HG02973 (cell line): ENCODE measurements around the gene FNDC3B.

ENCODE experiments used
- ATAC-seq: cut with Tn5 transposase; IDR thresholded peaks from one replicate; pipeline ENCODE4 v1.9.1; 2021; ENCODE audit warnings: moderate library complexity; ENCODE audit not compliant: unreplicated experiment

FNDC3B gene

DNA sequence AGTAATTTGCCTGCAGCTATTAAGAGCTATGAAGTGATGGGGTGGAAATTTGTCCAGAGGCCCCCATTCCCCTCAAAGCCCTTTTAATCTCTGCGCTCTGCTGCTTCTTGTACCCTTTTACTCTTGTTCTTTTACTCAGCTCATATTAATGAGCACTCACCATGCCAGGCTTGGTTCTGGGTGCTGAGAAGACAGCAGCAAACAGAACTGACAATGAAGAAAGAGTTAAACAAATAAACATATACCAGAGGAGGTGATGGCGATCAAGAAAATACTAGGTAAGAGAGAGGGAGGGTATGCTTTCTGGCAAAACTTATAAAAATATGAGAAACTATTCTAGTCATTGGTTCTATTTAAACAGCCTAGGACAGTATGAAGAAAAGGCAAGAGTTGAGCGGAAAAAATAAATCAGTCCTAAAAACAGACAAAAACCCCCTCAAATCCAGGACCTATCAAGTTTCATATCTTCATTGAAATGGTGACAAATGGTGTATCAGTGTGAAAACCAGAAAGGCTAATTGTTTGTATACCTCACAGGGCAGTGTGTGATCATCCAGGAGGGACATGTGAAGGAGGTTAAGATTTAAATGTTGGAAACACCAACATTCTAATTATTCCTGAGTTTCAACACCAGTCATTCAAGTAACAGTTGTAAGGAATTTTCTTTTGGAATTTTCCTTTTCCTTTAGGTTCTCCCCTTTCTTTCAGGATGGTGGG lies 144.9 kb downstream of the FNDC3B start:
- no peak for ATAC-seq

DNA sequence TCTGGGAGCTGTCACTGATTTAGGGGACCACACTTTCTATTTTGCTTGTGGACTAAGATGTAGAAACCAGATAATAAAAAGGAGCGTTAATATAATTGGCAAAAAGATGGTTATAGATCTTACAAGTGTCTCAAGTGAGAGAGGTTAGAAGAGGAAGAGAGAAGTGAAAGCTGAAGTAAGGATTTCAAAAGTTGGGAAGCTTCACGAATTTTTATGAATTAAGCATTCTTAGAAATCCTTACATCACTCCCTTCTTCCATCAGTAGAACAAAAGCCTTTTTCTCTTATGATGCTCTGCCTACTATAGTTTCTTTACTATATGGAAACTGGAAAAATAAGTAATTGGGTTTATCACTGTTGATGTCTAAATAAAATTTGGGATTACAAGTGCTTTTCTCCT lies 146.5 kb downstream of the FNDC3B start:
- ATAC-seq: no peak

DNA sequence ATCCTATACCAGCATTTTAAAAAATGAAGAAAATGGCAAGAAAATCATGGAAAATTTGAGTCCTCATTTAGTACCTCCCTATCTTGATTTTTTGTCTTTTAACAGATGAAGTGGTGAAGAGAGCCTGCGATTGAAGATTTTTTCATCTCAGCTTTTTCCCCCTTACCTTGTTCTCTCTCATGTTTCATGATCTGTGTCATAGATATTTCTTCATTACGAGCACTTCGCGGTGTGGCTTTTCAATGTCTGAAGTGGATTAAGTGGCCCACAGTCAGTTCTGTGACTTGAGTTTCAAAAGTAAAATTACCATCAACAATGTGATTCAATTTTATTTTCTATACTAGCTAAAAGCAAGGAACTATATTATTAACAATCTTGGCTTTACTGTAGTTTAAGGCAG lies 147.2 kb downstream of the FNDC3B start:
- no peak for ATAC-seq

DNA sequence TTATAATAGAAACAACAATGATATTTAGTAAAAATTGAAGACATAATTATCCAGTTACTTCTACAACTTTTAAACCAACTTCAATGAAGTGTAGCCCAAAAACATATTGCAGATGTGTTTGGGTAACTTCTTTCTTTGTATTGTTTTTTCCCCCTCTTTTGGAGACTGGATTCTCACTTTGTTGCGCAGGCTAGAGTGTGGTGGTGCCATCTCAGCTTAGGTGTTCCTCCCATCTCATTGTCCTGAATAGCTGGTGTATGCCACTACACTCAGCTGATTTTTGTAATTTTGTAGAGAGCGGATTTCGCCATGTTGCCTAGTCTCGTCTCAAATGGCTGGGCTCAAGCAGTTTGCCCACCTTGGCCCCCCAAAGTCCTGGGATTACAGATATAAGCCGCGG lies 148.1 kb downstream of the FNDC3B start:
- no peak for ATAC-seq

GRCh38 chr3:172188511-172188910 lies 149.1 kb downstream of the FNDC3B start:
- no peak for ATAC-seq

- no peak for ATAC-seq
Measured at GRCh38 chr3:172189213-172189612, 149.8 kb downstream of the FNDC3B start.

- no peak for ATAC-seq
Measured at GRCh38 chr3:172189987-172190603, 150.7 kb downstream of the FNDC3B start.

- ATAC-seq: no peak
Measured at GRCh38 chr3:172190980-172191379, 151.6 kb downstream of the FNDC3B start.

GRCh38 chr3:172191629-172192028 lies 152.3 kb downstream of the FNDC3B start:
- no peak for ATAC-seq

DNA sequence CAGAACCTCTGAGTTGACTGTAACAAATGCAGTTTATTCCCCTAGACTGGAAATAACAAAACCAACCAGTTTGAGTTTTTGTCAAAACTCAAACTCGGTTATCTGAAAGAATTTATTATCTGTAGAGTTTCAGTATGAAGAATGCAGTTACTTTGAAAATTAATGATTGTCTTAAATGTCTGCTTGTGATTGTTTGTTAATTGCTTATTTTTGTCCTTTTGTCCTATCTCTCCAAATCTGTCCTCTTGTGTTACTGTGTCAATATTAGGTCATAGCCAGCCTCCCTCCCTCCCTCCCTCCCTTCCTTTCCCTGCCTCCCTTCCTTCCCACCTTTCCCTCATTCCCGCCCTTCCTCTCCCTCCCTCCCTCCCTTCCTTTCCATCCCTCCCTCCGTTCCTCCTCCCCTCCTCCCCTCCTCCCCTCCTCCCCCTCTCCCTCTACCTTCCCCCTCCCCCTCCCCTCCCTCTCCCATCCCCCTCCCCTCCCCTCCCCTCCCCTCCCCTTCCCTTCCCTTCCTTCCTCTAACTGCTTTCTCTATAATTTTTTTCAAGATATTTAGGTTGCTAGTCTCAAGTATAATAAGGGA lies 153.5 kb downstream of the FNDC3B start:
- no peak for ATAC-seq

- ATAC-seq: no peak
Measured at GRCh38 chr3:172193436-172193835, 154.1 kb downstream of the FNDC3B start.

DNA sequence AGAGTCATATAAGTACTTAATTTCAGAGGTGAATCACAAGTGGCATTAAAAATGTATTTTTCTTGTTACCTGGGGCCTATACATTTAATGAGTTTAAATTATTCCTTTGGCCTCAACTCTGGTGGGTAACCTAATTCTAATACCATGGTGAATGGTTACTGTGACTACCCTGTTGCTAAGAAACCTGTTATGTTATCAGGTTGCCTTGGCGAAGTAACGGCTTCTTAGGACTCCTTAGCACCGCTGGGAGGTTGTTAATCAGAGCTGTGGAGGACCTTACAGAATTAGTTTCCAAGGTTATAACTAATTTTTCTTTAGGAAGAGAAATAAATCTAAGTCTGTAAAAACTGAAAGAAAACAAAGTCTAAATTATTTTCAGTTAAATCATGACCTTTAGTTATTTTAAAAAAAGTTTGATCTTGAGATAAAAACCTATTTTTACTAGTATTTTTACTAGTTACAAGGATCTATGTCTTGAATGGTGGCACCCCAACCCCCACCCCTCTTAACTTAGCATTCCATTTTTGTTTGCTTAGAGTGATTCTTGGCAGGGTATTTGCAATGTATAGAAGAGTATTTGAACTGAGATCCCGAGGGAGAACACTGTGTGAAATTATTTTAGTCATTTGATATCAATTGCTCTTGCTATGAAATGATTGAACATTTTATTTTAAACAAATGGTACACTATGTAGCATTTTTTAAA lies 155.5 kb downstream of the FNDC3B start:
- no peak for ATAC-seq

GRCh38 chr3:172195407-172195754 lies 156.0 kb downstream of the FNDC3B start:
- ATAC-seq: no peak

- ATAC-seq: no peak
Measured at GRCh38 chr3:172197344-172197743, 158.0 kb downstream of the FNDC3B start.

DNA sequence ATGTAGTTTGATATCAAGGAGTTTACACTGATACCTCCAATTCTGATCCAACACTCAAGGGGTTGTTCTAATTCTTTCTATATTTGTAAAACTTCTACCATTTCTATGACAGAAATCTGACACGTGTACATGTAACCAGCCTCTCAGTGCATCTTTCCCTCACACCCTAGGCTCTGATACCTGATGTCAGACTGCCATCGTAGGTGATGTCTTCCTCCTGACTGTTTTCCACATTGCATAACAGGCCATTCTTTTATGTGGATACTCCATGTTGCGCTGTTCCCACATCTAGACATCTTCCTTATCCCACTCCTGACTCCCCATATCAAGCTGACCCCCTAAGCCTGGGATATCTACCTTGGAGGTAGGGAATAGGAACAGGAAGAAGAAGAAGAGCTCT lies 159.1 kb downstream of the FNDC3B start:
- no peak for ATAC-seq

- no peak for ATAC-seq
Measured at GRCh38 chr3:172199850-172200369, 160.5 kb downstream of the FNDC3B start.

DNA sequence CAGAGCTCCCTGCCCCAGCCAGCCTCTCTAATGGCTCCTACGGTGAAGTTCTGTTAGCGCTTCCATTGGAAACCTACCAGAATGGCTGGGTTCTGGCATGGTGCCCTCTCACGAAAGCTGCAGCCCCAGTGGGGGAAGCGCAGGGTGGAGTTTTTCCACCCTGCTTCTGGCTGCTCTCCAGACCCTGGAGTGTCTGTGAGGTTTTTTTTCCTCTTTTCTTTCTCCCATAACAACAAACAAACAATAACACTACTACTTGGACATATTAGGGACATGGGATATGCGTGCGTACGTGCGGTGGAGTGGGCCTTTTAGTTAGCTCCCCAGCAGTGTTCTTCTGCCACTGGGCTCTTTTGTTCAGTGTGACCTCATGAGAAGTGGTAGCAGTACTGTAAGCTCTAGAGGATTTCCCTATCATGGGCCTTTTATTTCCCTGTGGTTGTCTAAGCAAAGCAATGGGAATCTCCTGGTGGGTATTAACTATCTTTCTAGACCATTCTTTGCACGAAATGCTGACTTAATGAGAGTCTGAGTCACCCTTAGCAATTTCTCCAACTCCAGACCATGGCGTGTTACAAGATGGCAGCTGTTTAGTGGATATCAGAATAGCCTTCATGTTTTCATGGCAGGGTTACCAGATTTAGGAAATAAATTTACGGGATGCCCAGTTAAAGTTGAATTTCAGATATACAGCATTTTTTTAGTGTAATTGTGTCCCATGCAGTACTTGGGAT lies 161.9 kb downstream of the FNDC3B start:
- ATAC-seq: no peak

DNA sequence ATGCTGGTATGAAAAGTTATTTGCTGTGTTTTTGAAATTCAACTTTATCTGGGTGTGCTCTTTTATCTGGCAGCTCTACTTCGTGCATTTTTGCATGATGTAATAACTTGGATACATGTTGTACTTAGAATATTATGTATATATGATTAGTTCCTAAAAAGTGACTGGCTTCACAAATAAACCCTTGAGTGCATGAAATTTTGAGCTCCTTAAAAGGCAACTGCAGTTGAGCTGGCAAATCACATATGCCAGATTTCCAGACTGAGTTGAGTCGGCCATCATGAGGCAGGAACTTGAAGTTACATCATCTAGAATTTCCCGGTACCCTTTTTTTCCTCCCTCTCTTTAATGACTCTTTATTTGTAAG lies 162.5 kb downstream of the FNDC3B start:
- ATAC-seq: no peak

DNA sequence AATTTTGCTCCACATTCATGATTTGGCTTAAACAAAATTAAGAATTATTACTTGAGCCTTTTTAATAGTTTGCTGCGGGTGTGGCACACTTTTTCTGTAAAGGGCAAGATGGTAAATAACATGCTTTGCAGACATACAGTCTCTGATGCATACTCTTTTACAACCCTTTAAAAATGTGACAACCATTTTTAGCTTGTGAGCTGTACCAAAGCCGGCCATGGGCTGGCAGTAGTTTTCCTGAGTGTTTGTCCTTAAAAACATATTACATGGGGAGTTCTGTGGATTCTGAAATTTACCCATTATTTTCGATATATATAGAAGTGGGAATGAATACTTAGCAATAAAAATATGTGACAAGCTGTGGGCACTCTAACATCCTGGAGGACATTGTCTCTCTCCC lies 163.4 kb downstream of the FNDC3B start:
- ATAC-seq: no peak

GRCh38 chr3:172203522-172204258 lies 164.3 kb downstream of the FNDC3B start:
- ATAC-seq: no peak
